Measurements from ENCODE around the gene MIGA1. TPM values are rescaled to one million over a fixed set of nuclear protein-coding genes. Genes with fewer than 3 reads are reported as not detected.

MIGA1 gene
- total and polyA plus RNA-seq, 2 of the 4 experiments (the other 2 are of a cell fraction) = 5.7 to 16.3 TPM

GRCh38 chr1:77832901-77833300 lies 53.5 kb downstream of the MIGA1 start:
- in situ Hi-C loops (cut with MboI; ENCODE audit: low sequenced_read_pairs) (no loop called here), intact Hi-C loops (cut with micrococcal nuclease) (loop anchor here (2.0 kb wide), 1 partner anchor 56 kb away; the partner anchor contains the start of gene NEXN), dilution Hi-C loops (cut with HindIII; ENCODE audit: low sequenced_read_pairs, unreplicated experiment) (no loop called here)
- H3K9me3 ChIP-seq (ENCODE audit: control insufficient read depth, insufficient read depth, low read length) = no peaks in the 10 kb centered on the region
- no peak overlapping the region for H3K14ac ChIP-seq (replicated peaks; ENCODE audit: low read depth, low read length)
- TF ChIP-seq NFE2L2 (IDR thresholded peaks at IDR 0.05; ENCODE audit: low read depth, low read length) = peak; percentile 89
- no peak; the same call in 1 of the 2 replicates for TF ChIP-seq CEBPB (IDR thresholded peaks at IDR 0.05; ENCODE audit: low read depth, low read length)
- TF ChIP-seq MXI1 (IDR thresholded peaks at IDR 0.05; ENCODE audit: borderline replicate concordance, low read depth, low read length) = no peak
- 0 out of 2 replicates have a peak, but pooled peaks have one; percentile 21 for TF ChIP-seq MAFK (IDR thresholded peaks at IDR 0.05; ENCODE audit: low read depth, low read length)
- H3K4me3 ChIP-seq (ENCODE audit: insufficient read depth, low read depth, low read length) = no peak overlapping the region
- peak; percentile 77 for ATAC-seq (ENCODE audit: low read depth)
- no peak overlapping the region; the same call in 1 of the 2 replicates for H3K27ac ChIP-seq (ENCODE audit: insufficient read depth, low read length)
- H4K91ac ChIP-seq (ENCODE audit: insufficient read depth, low read depth, low read length) = no peak overlapping the region
- H3K23ac ChIP-seq (ENCODE audit: low read depth, low read length) = no peak overlapping the region
- ChIA-PET CTCF (interaction anchor here (0.8 to 1.2 kb wide), 2 partner anchors 13 to 60 kb away, joined by 5 to 7 read pairs; no protein-coding TSS in a partner anchor), POLR2A (ENCODE audit: unreplicated experiment) (interaction anchor here (0.5 kb wide), 1 partner anchor 51 kb away, joined by 15 read pairs; no protein-coding TSS in a partner anchor)
- no peak overlapping the region for H2AFZ ChIP-seq (replicated peaks; ENCODE audit: low read length, poor library complexity)
- H3K9me1 ChIP-seq (ENCODE audit: insufficient read depth, low read length) = peaks cover 10% of the 10 kb centered on the region
- no peak overlapping the region for H3K4ac ChIP-seq (ENCODE audit: low read depth, low read length)
- H3K79me1 ChIP-seq (ENCODE audit: low read depth in 1 of 2, low read length in 2 of 2) = peaks cover 5 to 31% of the 10 kb centered on the region in 2 experiments; a peak in 3 of 4 replicates
- no peak overlapping the region for H3K56ac ChIP-seq (ENCODE audit: extremely low read depth, insufficient read depth, low read length)
- peak overlapping the region; percentile 88; the same call in 1 of the 2 replicates for H2BK120ac ChIP-seq (ENCODE audit: low read depth, low read length)
- H3K9ac ChIP-seq (ENCODE audit: low read depth, low read length) = no peak overlapping the region
- no peaks in the 10 kb centered on the region for H3K27me3 ChIP-seq (ENCODE audit: control insufficient read depth, insufficient read depth, low read length)
- peaks cover 9% of the 10 kb centered on the region; the same call in 1 of the 2 replicates for H4K20me1 ChIP-seq (ENCODE audit: insufficient read depth, low read length)
- H3K18ac ChIP-seq (ENCODE audit: low read depth, low read length) = no peak overlapping the region; the same call in 1 of the 2 replicates
- no peak overlapping the region for H2BK20ac ChIP-seq (ENCODE audit: low read depth, low read length)
- H2AK5ac ChIP-seq (ENCODE audit: low read depth, low read length) = no peak overlapping the region
- H4K8ac ChIP-seq (ENCODE audit: low read depth in 2 of 2, low read length in 2 of 2) = no peak overlapping the region
- H4K5ac ChIP-seq (ENCODE audit: low read depth, low read length) = no peak overlapping the region
- no TSS peak for BruUV-seq (replicated peaks)
- H2AK9ac ChIP-seq (replicated peaks; ENCODE audit: low read depth, low read length, poor library complexity) = no peak overlapping the region
- peaks cover 15% of the 10 kb centered on the region for H3K4me1 ChIP-seq (ENCODE audit: control insufficient read depth, insufficient read depth, low read length)
- peak; percentile 97 for DNase-seq
- H3K4me2 ChIP-seq (ENCODE audit: low read depth, low read length) = peak overlapping the region; percentile 90; the same call in 1 of the 2 replicates
- H2BK15ac ChIP-seq (ENCODE audit: low read depth, low read length) = no peak overlapping the region
- peak overlapping the region; percentile 96 for H2BK5ac ChIP-seq (ENCODE audit: low read depth, low read length, poor library complexity, severe bottlenecking)
- no peaks in the 10 kb centered on the region for H3K36me3 ChIP-seq (ENCODE audit: control insufficient read depth, insufficient read depth, low read length)

All from IMR-90 (cell line).